HG03039 (cell line): ENCODE results near the gene DOCK1.

Experiments used
- ATAC-seq: cut with Tn5 transposase; IDR thresholded peaks from one replicate; pipeline ENCODE4 v1.9.1; 2021; ENCODE audit warnings: mild to moderate bottlenecking, moderate library complexity; ENCODE audit not compliant: unreplicated experiment

The DOCK1 gene

DNA sequence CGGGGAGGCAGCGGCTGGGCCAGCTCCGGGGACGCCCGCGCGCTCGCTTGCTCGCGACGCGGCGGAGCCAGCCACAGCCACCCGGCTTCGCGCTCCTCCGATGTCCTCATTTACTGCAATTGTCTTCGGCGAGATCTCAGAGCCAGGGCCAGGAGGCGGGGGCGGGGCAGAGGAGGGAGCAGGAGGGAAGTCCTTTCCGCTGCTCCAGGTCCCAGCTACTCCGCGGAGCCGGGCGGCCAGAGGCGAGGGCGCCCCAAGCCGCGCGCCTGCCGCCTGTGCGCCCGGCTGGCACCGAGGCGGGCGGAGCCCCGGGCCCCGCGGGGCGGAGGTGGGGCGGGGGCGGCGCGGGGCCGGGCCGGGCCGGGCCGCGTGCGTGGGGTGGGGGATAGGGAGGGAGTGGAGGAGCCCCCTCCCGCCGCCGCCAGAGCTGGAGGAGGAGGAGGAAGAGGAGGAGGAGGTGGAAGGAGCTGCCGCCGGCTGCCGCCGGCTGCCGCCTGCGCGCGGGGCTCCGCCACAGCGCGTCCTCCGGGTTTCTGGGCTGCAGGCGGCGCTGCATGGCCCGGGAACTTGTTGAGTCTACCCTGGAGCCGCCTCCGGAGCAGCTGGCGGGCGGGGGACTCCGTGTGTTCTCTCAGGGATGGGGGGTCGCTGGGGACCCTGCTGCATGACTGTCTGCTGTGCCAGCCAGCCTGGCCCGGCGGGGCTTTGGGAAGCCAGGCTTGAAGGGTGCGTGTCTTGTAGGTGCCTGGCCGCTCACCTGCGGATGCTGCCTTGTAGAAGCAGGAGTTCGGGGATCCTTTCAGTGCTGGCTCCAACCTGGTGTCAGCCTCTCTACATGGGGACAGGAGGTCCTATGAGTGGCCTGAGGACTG is 291.3 kb downstream of the DOCK1 start, which contains the start of gene INSYN2A:
TSS of gene INSYN2A (minus strand) at position 310 of the 872 bp plus-strand sequence. CDS start 20,196 bp downstream, outside the sequence.
- ATAC-seq, result no peak

- no peak for ATAC-seq
Measured at GRCh38 chr10:127197154-127197432, 291.9 kb downstream of the DOCK1 start.

GRCh38 chr10:127198307-127198706 is 293.1 kb downstream of the DOCK1 start:
- ATAC-seq, result no peak

DNA sequence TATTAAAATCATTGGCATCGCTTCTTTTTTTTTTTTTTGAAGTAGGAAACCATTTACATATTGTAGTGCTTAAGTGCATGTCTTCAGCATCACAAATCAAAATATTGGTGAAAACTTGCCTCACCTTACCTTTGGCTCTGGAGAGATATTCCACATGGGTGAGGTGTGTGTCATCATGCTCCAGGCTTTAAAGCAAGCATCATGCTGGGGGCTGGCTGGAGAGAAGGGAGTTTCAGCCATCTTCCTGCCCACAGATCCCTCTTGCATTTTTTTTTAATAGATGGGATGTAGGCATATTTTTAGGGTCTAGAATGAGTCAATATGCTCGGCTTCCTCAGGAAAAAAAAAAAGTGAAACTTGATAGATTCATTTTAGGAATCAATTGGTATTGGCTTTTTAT is 293.5 kb downstream of the DOCK1 start:
- ATAC-seq, result no peak

GRCh38 chr10:127200646-127201045 is 295.4 kb downstream of the DOCK1 start:
- no peak for ATAC-seq

GRCh38 chr10:127203067-127203466 is 297.8 kb downstream of the DOCK1 start:
- ATAC-seq, result no peak

- no peak for ATAC-seq
Measured at GRCh38 chr10:127207081-127207480, 301.9 kb downstream of the DOCK1 start.

DNA sequence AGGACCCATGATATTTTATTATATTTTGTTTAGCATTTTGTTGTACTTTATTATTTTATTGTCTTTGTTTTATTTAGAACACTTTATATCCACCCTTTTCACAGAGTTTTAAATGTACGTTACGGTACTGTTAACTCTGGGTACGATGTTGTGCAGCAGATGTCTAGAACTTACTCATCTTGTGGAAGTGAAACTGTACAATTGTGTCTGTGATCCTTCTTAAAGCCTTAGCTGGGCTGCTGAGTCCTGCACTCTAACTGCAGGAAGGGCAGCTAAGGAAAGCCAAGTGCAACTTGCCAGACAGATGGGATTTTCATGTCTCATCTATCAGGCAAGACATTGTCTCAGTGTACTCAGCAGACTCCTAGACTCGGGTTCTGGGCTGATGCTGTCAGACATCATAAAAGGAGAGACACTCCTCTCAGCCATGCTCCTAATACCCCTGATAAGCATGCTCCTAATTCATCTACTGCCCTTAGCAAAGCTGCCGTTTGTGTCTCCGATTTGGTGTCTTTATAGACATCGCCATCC is 305.8 kb downstream of the DOCK1 start:
- no peak for ATAC-seq

- ATAC-seq, result no peak
Measured at GRCh38 chr10:127215866-127216265, 310.6 kb downstream of the DOCK1 start.

DNA sequence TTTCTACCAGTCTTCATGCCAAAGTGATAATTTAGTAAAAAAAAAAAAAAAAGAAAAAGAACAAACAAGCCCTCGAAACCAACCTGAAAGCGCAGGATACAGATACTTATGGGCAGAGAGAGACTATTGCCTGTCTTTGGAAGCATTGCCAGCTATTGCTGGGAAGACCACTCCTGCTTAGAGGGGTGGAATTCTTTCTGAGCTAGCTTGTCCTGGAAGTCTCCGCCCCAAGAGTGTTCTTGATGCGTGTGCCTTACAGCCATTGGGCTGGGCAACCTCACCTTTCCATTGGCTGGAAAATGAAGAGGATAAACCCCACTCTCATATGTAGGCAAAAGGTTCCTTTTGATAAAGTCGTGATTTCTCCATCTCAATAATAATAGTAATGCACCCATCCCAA is 311.0 kb downstream of the DOCK1 start:
- no peak for ATAC-seq

DNA sequence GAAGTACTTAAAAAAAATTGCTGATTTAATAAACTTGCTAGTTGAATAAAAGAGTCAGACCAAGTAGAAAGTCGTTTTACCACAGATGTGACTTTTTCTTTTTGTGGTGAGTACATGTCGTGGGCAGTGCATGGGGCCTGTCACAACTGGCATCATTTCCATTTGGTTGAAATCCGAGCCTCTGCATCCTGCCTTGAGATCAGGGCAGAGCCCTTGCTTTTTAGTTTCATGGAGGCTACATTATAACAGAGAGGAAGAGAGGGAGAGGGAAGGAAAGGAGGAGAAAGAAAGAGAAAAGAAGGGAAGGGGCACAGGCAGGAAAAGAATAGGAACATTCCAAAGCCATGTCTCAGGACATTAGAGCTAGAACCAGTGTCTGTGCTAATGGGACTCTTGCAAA is 311.6 kb downstream of the DOCK1 start:
- ATAC-seq, result no peak

- no peak for ATAC-seq
Measured at GRCh38 chr10:127218658-127219057, 313.4 kb downstream of the DOCK1 start.

- ATAC-seq, result no peak
Measured at GRCh38 chr10:127221281-127221680, 316.1 kb downstream of the DOCK1 start.

GRCh38 chr10:127227027-127227426 is 321.8 kb downstream of the DOCK1 start:
- ATAC-seq, result no peak

GRCh38 chr10:127227663-127228062 is 322.4 kb downstream of the DOCK1 start:
- no peak for ATAC-seq

GRCh38 chr10:127228195-127228787 is 323.1 kb downstream of the DOCK1 start:
- ATAC-seq, result no peak

GRCh38 chr10:127234306-127234800 is 329.1 kb downstream of the DOCK1 start:
- no peak for ATAC-seq

GRCh38 chr10:127236266-127236665 is 331.0 kb downstream of the DOCK1 start:
- ATAC-seq, result no peak

GRCh38 chr10:127242914-127243313 is 337.7 kb downstream of the DOCK1 start:
- ATAC-seq, result no peak

DNA sequence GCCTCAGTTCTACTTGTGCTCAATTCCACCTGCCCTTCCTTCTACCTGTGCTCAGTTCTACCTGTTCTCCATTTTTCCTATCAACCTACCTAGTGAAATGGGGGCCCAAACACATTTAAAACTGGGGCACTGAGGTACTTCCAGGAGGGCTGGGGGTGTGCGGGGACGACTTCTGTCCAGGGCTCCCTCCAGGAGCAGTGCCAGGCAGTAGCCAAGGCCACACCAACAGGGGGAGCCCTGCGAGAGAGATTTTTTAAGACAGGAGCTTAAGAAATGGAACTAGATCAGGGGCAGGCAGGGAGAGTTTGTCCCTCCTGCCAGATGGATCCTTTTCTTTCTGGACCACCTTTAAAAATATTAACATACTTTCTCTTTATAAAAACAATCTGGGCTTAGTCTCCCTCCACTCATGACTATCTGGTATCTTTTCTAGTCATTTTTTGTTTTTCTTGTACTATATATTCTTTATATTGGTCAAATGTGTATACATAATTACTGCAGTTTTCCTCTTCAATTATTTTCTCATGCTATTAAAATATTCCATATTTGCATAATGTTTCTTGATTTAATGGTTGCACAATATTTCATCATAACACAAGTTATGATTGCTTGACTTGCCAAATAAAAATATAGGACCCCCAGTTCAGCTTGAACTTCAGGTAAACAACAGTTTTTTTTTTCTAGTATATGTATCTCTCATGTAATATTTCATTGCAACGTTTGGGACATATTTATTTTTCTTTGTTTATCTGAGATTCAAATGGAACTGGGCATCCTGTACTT is 338.5 kb downstream of the DOCK1 start:
- no peak for ATAC-seq

- ATAC-seq, result no peak
Measured at GRCh38 chr10:127245456-127245855, 340.2 kb downstream of the DOCK1 start.
